OCI-LY3 (cell line): Measurements from ENCODE around the gene GFER.
"Not testable (repeated sequence)": the region's sequence is repeated elsewhere in the genome, so short reads cannot be mapped to it uniquely, and the experiment has no call there.

Experiments
- H2AFZ ChIP-seq: fragments of 200-600, 300-600 bp; shearing (Covaris generic); 2 replicates; pipeline ENCODE4 v1.6.0; 2014; ENCODE audit warnings: antibody characterized with exemption, low read depth, low read length
- H3K27ac ChIP-seq: fragments of 200-600, 300-600 bp; sonication (generic); 2 replicates; pipeline ENCODE4 v1.5.1; 2014; ENCODE audit warnings: mild to moderate bottlenecking, low read length, moderate library complexity, mixed read lengths
- H3K27me3 ChIP-seq: fragments of 200-600, 300-600 bp; sonication (generic); 2 replicates; pipeline ENCODE4 v1.6.1; 2014; ENCODE audit warnings: low read depth, low read length, mixed read lengths
- H3K36me3 ChIP-seq: fragments of 200-600, 300-600 bp; sonication (generic); replicated peaks from 2 replicates; pipeline ENCODE3; 2014; ENCODE audit warnings: low read depth, low read length, mixed read lengths
- H3K4me1 ChIP-seq: fragments of 300-600, 200-600 bp; sonication (generic); 2 replicates; pipeline ENCODE4 v1.6.1; 2014; ENCODE audit warnings: low read length, mixed read lengths
- H3K4me2 ChIP-seq: fragments of 200-600, 300-600 bp; sonication (generic); 2 replicates; pipeline ENCODE4 v1.6.1; 2014; ENCODE audit warnings: low read length, mixed read lengths
- H3K4me3 ChIP-seq: fragments of 300-600, 200-600 bp; sonication (generic); 2 replicates; pipeline ENCODE4 v1.5.1; 2014; ENCODE audit warnings: antibody characterized with exemption, mild to moderate bottlenecking, low read length, moderate library complexity
- H3K79me2 ChIP-seq: fragments of 300-600, 200-600 bp; shearing (Covaris generic); 2 replicates; pipeline ENCODE4 v1.6.1; 2014; ENCODE audit warnings: mild to moderate bottlenecking, low read length, mixed read lengths
- H3K9ac ChIP-seq: fragments of 300-600, 200-600 bp; shearing (Covaris generic); 2 replicates; pipeline ENCODE4 v1.6.0; 2014; ENCODE audit warnings: mild to moderate bottlenecking, low read length, moderate library complexity
- H3K9me3 ChIP-seq: fragments of 200-600, 300-600 bp; shearing (Covaris generic); 2 replicates; pipeline ENCODE4 v1.6.1; 2014; ENCODE audit warnings: low read length, mixed read lengths; ENCODE audit not compliant: insufficient read depth
- H4K20me1 ChIP-seq: fragments of 200-600, 300-600 bp; sonication (generic); 2 replicates; pipeline ENCODE4 v1.6.1; 2016; ENCODE audit warnings: low read length, mixed read lengths; ENCODE audit not compliant: insufficient read depth
- CTCF ChIP-seq: fragments of 200-600, 300-600 bp; sonication (generic); IDR thresholded peaks from 2 replicates; pipeline ENCODE4 v1.5.1; 2014; ENCODE audit warnings: antibody characterized with exemption, low read length, low read depth
- EZH2phosphoT487 ChIP-seq: fragments of 200-600 bp; shearing (Covaris generic); IDR thresholded peaks from 2 replicates; pipeline ENCODE4 v1.6.1; 2018; ENCODE audit warnings: antibody characterized with exemption, mixed run types, low read depth

GFER gene

GRCh38 chr16:2032285-2033056 is 48.5 kb downstream of the GFER start:
- H3K4me3 ChIP-seq: no peak overlapping the region
- no peak overlapping the region for H3K27ac ChIP-seq
- no peak overlapping the region for H3K9ac ChIP-seq
- peaks cover 9% of the 10 kb centered on the region for H3K4me1 ChIP-seq
- no peaks in the 10 kb centered on the region for H3K9me3 ChIP-seq
- no peaks in the 10 kb centered on the region for H4K20me1 ChIP-seq
- H2AFZ ChIP-seq: no peak overlapping the region
- TF ChIP-seq CTCF (no peak), EZH2phosphoT487 (no peak)
- no peaks in the 10 kb centered on the region for H3K79me2 ChIP-seq
- no peaks in the 10 kb centered on the region for H3K36me3 ChIP-seq
- H3K27me3 ChIP-seq: peaks cover 14% of the 10 kb centered on the region
- H3K4me2 ChIP-seq: peak overlapping the region; percentile 7; the same call in 1 of the 2 replicates

GRCh38 chr16:2033057-2033908 is 49.3 kb downstream of the GFER start:
- no peaks in the 10 kb centered on the region for H3K9me3 ChIP-seq
- H3K4me1 ChIP-seq: peaks cover 9% of the 10 kb centered on the region
- no peaks in the 10 kb centered on the region for H3K36me3 ChIP-seq
- H3K27me3 ChIP-seq: peaks cover 6% of the 10 kb centered on the region
- no peak overlapping the region for H3K4me2 ChIP-seq
- no peak overlapping the region for H2AFZ ChIP-seq
- H3K9ac ChIP-seq: no peak overlapping the region
- H3K4me3 ChIP-seq: no peak overlapping the region
- H3K27ac ChIP-seq: no peak overlapping the region
- no peaks in the 10 kb centered on the region for H3K79me2 ChIP-seq
- no peaks in the 10 kb centered on the region for H4K20me1 ChIP-seq
- no peak for TF ChIP-seq EZH2phosphoT487
- no peak for TF ChIP-seq CTCF

GRCh38 chr16:2033909-2034695 is 50.1 kb downstream of the GFER start:
- H3K9me3 ChIP-seq, H2AFZ ChIP-seq, H4K20me1 ChIP-seq, H3K4me2 ChIP-seq, H3K9ac ChIP-seq, H3K4me1 ChIP-seq, H3K4me3 ChIP-seq, H3K79me2 ChIP-seq, H3K36me3 ChIP-seq, H3K27ac ChIP-seq, H3K27me3 ChIP-seq: not testable (repeated sequence)

- H3K27me3 ChIP-seq: no peaks in the 10 kb centered on the region
- peaks cover 9% of the 10 kb centered on the region for H3K4me1 ChIP-seq
- H3K4me2 ChIP-seq: no peak overlapping the region
- H4K20me1 ChIP-seq: no peaks in the 10 kb centered on the region
- H2AFZ ChIP-seq: no peak overlapping the region
- no peak overlapping the region for H3K4me3 ChIP-seq
- no peaks in the 10 kb centered on the region for H3K36me3 ChIP-seq
- no peak overlapping the region for H3K27ac ChIP-seq
- TF ChIP-seq CTCF (no peak), EZH2phosphoT487 (no peak)
- H3K79me2 ChIP-seq: no peaks in the 10 kb centered on the region
- H3K9me3 ChIP-seq: no peaks in the 10 kb centered on the region
- no peak overlapping the region for H3K9ac ChIP-seq
These were observed 50.9 kb downstream of the GFER start for GRCh38 chr16:2034696-2035430.
